Peyer's patch (tissue), 4 donors: ENCODE data around the gene MYL6.

ENCODE experiments used
- POLR2A ChIP-seq, 2 donors: fragments of 450-650 bp; IDR thresholded peaks; one replicate each; pipeline ENCODE4 v1.5.1; 2017; ENCODE audit warnings: antibody characterized with exemption in 2 of 2, mild to moderate bottlenecking in 2 of 2, moderate library complexity in 2 of 2
- TF ChIP-seq, protein P1 (sequence below), 6 experiments: fragments of 450-650 bp in 4 of 6; fragments of 200-600 bp in 2 of 6; sonication (generic) in 1 of 6; IDR thresholded peaks; one replicate each; pipeline ENCODE4 v1.5.1; 2017 to 2019; ENCODE audit warnings: antibody characterized with exemption in 6 of 6, mild to moderate bottlenecking in 3 of 6, moderate library complexity in 1 of 6

DNA sequence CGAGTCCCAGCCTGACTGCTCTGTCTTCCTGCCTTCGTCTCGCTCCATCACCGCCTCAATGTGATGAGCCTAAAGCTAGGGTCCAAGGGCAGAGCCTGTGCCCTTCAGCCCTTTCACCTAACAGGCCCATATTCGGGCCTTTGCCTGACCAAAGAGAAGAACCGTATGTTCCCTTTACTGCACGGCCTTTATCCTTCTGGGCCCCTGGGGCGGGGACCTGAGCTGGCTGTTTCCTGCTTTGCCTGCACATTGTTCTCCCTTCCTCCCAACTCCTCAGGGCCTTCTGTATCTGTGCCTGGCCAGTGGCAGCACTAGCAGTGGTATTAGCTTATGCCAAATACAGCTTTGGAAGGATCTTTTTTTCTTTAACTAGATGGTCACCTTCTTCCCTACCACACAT, 14.3 kb upstream of the MYL6 start:
- TF ChIP-seq, protein P1, sequence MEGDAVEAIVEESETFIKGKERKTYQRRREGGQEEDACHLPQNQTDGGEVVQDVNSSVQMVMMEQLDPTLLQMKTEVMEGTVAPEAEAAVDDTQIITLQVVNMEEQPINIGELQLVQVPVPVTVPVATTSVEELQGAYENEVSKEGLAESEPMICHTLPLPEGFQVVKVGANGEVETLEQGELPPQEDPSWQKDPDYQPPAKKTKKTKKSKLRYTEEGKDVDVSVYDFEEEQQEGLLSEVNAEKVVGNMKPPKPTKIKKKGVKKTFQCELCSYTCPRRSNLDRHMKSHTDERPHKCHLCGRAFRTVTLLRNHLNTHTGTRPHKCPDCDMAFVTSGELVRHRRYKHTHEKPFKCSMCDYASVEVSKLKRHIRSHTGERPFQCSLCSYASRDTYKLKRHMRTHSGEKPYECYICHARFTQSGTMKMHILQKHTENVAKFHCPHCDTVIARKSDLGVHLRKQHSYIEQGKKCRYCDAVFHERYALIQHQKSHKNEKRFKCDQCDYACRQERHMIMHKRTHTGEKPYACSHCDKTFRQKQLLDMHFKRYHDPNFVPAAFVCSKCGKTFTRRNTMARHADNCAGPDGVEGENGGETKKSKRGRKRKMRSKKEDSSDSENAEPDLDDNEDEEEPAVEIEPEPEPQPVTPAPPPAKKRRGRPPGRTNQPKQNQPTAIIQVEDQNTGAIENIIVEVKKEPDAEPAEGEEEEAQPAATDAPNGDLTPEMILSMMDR (IDR thresholded peaks at IDR 0.05), result no peak
- TF ChIP-seq POLR2A (IDR thresholded peaks at IDR 0.05), result no peak
